Right cardiac atrium (tissue), 5 donors: ENCODE results near the gene EPC2. TPM values are rescaled to one million over a fixed set of nuclear protein-coding genes. Genes with fewer than 3 reads are reported as not detected.
"Not testable (repeated sequence)": the region's sequence is repeated elsewhere in the genome, so short reads cannot be mapped to it uniquely, and the experiment has no call there.

Experiments used
- ATAC-seq, 2 donors: fragments of 200-7000 bp; cut with Tn5 transposase; one replicate each; pipeline versions ENCODE4 v1.8.0 to v1.9.1; 2020; ENCODE audit warnings: moderate library complexity in 2 of 2, mild to moderate bottlenecking in 1 of 2
- DNase-seq, 3 donors: peaks; one replicate each; pipeline ENCODE4 v3.0.0-alpha.2; 2020
- H3K27ac ChIP-seq: one replicate; pipeline ENCODE4 v1.5.1; 2013; ENCODE audit warnings: mild to moderate bottlenecking, low read length, control low read depth, moderate library complexity
- H3K27me3 ChIP-seq: one replicate; pipeline ENCODE4 v1.6.1; 2013; ENCODE audit not compliant: control insufficient read depth, insufficient read depth
- H3K4me1 ChIP-seq: one replicate; pipeline ENCODE4 v1.6.1; 2013; ENCODE audit warnings: low read length; ENCODE audit not compliant: control insufficient read depth, insufficient read depth
- H3K4me3 ChIP-seq: one replicate; pipeline ENCODE4 v1.5.1; 2013; ENCODE audit warnings: low read length, control low read depth
- H3K9me3 ChIP-seq: one replicate; pipeline ENCODE4 v1.6.1; 2013; ENCODE audit warnings: low read length; ENCODE audit not compliant: control insufficient read depth
- WGBS: extraction: QIAGEN DNeasy Blood & Tissue Kit; methylation state at CpG from one replicate; pipeline ENCODE4 v1.1.7; 2013; 5-methylcytosine and 5-hydroxymethylcytosine counted together
- intact Hi-C, 4 donors: fragments of 100-400 bp; cut with DNase I; formaldehyde crosslinking; loops; one replicate each; pipeline versions ENCODE4 v1.11.0 to v1.14.0; 2022 to 2023
- polyA plus RNA-seq: library from polyadenylated mRNA; stranded (reverse); fragments of 200-250 nt; gene quantifications from one replicate; pipeline ENCODE4 v1.2.3, GENCODE V29; 2013
- total RNA-seq, 4 donors: library from RNA; stranded (reverse); fragmentation: NEBNext Ultra II Directional; extraction: Animal tissue kit (Norgen Biotek cat#: 25700); gene quantifications; one replicate each; pipeline ENCODE4 v1.2.1, GENCODE V29; 2021
- donor health status: healthy with polysubstance abuse.
- donor health status: DM: no; HTN: yes; CAD: no.
- donor health status: DM: no; HTN: no; CAD: no.
- donor health status: DM: no; HTN: yes; CAD: no; lungs with severe emphysema.
- donor health status: DM: yes; HTN: yes; CAD: no.

EPC2 gene
- total and polyA plus RNA-seq, 5 donors: 9.9 to 27.8 (median 25.9) TPM

DNA sequence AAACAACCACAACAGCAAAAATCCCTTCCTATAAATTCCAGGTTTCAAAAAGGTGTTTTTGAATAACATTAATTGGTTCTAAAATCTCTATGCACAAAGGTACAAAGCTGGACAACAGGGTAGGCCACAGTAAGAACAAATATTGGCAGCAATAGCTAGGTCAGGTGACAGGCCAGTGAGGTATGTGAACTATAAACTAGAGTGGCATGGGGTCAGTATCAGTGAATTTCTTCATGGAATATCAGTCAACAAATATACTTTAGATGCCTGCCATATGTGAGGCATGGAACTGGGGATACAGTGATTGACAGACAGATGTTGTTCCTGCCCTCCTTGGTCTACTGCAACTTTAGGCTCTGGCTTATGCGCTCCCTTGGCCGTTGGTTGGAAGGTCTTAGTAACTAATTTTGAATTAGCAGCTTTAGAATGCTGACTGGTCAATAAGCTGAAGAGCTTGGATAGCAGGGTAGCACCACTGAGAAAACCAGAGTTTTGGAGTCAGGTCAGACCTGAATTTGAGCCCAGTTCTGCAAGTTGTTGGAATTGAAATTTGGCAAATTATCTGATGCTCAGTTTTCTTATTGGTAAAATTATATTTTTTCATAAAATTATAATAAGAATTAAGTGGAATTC lies 2.3 kb upstream of the EPC2 start:
- ATAC-seq (no peak), DNase-seq (no peak)
- intact Hi-C loops: loop anchor here in 2 of 4 donors (10.0 kb wide), 2 partner anchors 133 to 353 kb away; no protein-coding TSS in a partner anchor
- Histone ChIP-seq H3K27me3 (no peaks in the 10 kb centered on the region), H3K9me3 (no peaks in the 10 kb centered on the region), H3K27ac (no peak overlapping the region), H3K4me3 (no peak overlapping the region), H3K4me1 (no peaks in the 10 kb centered on the region)
- 82% methylated on average over 2 of the region's 2 CpGs for WGBS

DNA sequence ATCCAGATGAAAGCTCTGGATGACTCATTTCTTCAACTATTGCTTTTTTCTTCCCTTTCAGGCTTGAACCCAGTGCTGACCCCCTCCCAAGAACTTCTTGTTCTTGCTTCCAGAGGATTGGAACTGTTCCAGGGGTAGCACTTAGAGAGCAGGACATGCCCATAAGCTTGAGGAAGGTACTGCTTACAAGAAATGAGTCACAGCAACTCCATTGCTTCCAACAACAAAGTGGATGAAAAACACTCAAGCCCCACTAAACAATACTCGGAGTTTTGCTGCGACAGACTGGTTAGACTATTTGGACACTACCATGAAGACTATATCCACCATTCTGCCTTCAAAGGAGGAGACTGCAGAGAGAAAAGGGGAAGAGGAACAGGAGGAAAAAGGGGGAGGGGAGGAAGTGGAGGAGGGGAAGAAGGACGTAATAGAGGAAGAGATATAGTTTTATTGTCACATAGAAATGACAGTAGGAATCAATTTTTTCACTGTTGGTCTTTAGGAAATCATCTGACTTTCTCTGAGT lies 1.6 kb upstream of the EPC2 start:
- DNase-seq (no peak), ATAC-seq (no peak)
- Histone ChIP-seq H3K4me1 (no peaks in the 10 kb centered on the region), H3K4me3 (no peak overlapping the region), H3K27me3 (no peaks in the 10 kb centered on the region), H3K27ac (no peak overlapping the region), H3K9me3 (no peaks in the 10 kb centered on the region)
- intact Hi-C loops: loop anchor here in 2 of 4 donors (10.0 kb wide), 2 partner anchors 132 to 352 kb away; no protein-coding TSS in a partner anchor
- WGBS: 53% methylated on average over 3 of the region's 3 CpGs

DNA sequence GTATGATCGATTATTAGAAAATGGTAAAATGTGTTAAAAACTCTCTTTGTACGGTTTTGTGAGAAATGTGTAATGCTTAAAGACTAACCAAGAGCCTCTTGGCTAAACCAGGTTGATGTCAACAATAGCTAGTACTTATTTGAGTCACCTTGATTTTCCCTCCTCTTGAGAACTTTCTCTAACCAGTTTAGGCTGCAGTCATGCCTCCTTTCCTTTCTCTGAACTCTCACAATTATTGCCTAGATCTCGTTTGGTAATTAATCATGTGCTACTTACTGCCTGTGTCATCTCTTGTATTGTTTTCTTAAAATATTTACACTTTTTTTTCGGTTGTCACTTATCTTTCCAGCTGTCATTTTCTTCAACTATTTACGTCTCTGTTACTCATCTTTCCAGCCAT lies 1.1 kb upstream of the EPC2 start:
- Histone ChIP-seq H3K4me3 (no peak overlapping the region), H3K4me1 (no peaks in the 10 kb centered on the region), H3K27me3 (no peaks in the 10 kb centered on the region), H3K27ac (no peak overlapping the region), H3K9me3 (no peaks in the 10 kb centered on the region)
- ATAC-seq (no peak), DNase-seq (no peak)
- 30% methylated on average over 5 of the region's 5 CpGs for WGBS
- intact Hi-C loops: loop anchor here in 2 of 4 donors (10.0 kb wide), 2 partner anchors 131 to 351 kb away; no protein-coding TSS in a partner anchor

DNA sequence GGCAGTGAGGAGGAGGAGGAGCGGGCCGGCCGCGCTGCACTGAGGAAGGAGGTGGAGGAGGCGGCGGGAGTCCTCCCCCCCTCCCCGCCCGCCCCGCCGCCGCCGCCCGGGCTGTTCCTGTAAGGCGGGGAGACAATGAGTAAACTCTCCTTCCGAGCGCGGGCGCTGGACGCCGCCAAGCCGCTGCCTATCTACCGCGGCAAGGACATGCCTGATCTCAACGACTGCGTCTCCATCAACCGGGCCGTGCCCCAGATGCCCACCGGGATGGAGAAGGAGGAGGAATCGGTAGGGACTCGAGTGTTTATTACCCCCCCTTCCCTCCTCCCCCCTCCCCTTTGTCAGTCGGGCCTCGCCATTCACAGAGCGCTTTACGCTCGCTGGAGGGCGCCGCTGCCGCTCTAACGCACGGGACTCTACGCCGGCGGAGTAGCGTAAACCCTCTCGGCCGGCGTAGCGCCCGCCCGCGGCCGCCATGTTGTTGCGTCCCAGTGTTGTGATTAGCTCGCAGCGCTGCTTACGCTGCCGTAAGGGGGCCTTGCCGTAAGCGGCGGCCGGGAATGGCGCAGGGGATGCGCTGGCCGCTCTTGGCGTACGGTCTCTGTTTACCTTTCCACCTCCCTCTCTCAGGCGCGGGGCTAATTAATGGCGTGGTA lies 460 bp downstream of the EPC2 start:
- no peaks in the 10 kb centered on the region for H3K4me1 ChIP-seq

DNA sequence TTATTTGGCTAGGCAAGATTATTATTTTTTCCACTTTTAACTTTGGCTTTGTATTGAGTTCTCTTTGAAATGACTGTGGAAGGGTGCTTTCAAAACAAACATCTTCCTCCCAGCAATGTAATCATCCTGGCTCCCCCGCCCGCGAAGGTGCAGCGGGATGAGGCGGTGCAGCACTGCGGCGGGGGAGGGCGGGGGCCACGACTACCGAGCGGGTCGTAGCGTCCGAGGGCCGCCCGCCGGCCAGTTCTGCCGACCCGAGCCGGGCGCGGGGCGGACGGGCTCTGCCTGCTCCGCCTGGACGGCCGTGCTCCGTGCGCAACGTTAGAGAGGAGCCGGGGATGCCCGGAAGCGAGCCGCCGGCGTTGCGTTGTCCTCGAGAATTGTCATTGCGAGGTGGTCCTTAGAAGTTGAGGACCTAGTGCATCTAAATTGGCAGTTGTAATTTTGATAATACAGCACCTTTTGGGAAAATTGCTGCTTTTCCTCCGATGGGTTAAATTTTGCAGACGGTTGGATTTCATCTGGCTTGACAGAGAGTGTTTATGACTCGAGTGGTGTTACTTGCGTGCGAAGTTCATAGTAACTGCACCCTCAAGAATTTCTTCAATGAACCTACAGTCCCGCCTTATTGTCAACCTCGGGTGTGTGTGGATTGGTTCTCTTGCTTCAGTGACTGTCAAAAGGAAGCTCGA lies 1.1 kb downstream of the EPC2 start:
- Histone ChIP-seq H3K9me3 (no peaks in the 10 kb centered on the region), H3K27me3 (no peaks in the 10 kb centered on the region), H3K4me3 (peak overlapping the region; percentile 92), H3K27ac (peak overlapping the region; percentile 78), H3K4me1 (no peaks in the 10 kb centered on the region)
- DNase-seq (peak; percentile 45 to 78 (median 76)), ATAC-seq (peak; percentile 17 to 37)
- intact Hi-C loops: loop anchor here in 2 of 4 donors (10.0 kb wide), 2 partner anchors 129 to 349 kb away; no protein-coding TSS in a partner anchor
- WGBS: under 1% methylated on average over 47 of the region's 47 CpGs

More for the DNA sequence above, 460 bp downstream of the EPC2 start:
- intact Hi-C loops: loop anchor here in 2 of 4 donors (10.0 kb wide), 2 partner anchors 130 to 350 kb away; no protein-coding TSS in a partner anchor
- under 1% methylated on average over 65 of the region's 69 CpGs for WGBS
- H3K9me3 ChIP-seq: no peaks in the 10 kb centered on the region
- peak overlapping the region; percentile 92 for H3K4me3 ChIP-seq
- DNase-seq (peak; percentile 94 to 98 (median 97)), ATAC-seq (peak; percentile 92)
- peak overlapping the region; percentile 98 for H3K27ac ChIP-seq
- no peaks in the 10 kb centered on the region for H3K27me3 ChIP-seq

DNA sequence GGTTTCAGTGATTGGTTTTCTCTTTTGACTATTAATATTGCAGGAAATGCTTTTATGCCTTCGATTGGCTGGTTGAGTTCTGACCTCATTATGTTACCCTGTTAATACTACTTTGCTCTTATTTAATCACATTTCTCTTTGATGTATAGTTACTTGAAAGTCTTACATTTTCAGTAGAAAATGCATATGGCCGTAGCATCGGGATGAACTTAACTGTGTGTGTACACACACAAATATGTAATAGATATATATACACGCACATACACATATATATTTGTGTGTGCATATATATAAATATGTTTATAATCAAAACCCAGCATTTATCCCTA lies 1.6 kb downstream of the EPC2 start:
- 26% methylated on average over 4 of the region's 4 CpGs for WGBS
- intact Hi-C loops: loop anchor here in 2 of 4 donors (10.0 kb wide), 2 partner anchors 129 to 349 kb away; no protein-coding TSS in a partner anchor
- H3K4me1 ChIP-seq: no peaks in the 10 kb centered on the region

DNA sequence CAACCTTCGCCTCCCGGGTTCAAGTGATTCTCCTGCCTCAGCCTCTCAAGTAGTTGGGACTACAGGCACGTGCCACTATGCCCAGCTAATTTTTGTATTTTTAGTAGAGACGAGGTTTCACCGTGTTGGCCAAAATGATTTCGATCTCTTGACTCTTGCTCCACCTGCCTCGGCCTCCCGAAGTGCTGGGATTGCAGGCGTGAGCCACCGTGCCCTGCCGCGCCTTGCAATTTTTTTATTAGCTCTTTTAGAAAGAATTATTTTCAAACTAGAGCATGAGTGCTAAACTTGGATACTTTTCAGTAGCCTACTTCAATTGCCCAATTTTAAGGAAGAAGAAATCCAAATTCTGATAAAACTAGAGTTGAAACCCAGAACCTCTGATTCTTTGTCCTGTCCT lies 3.2 kb downstream of the EPC2 start:
- not testable (repeated sequence) for ATAC-seq, H3K4me1 ChIP-seq, H3K27me3 ChIP-seq, H3K27ac ChIP-seq, H3K9me3 ChIP-seq, H3K4me3 ChIP-seq
- DNase-seq: peak in 1 of 3 donors; percentile 55
- 89% methylated on average over 12 of the region's 12 CpGs for WGBS
- intact Hi-C loops: loop anchor here in 2 of 4 donors (10.0 kb wide), 2 partner anchors 127 to 347 kb away; no protein-coding TSS in a partner anchor

More for the DNA sequence above, 1.6 kb downstream of the EPC2 start:
- H3K9me3 ChIP-seq: no peaks in the 10 kb centered on the region
- no peak for DNase-seq
- no peaks in the 10 kb centered on the region for H3K27me3 ChIP-seq
- H3K4me3 ChIP-seq: peak overlapping the region; percentile 92
- no peak for ATAC-seq
- H3K27ac ChIP-seq: peak overlapping the region; percentile 78

DNA sequence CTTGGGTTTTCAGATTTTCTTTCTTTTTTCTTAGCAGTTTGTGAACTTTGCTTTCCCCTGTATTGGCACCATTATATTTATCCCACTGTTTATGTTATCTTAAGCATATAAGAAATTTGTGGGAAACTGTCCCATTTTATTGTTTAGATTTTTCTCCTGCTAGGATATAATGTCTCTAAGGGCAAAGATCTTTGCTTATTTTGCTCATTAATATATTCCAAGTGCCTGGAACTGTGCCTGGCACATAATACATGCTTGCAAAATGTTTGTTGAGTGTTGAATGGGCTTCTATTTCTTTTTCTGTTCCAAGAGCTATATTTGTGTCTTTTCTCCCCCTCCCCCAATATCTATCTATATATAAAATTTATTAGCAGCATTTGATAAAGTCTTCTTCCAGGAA lies 5.4 kb downstream of the EPC2 start:
- no peak overlapping the region for H3K4me3 ChIP-seq
- intact Hi-C loops: loop anchor here in 2 of 4 donors (10.0 kb wide), 2 partner anchors 125 to 345 kb away; no protein-coding TSS in a partner anchor
- no peaks in the 10 kb centered on the region for H3K27me3 ChIP-seq
- H3K9me3 ChIP-seq: no peaks in the 10 kb centered on the region
- ATAC-seq (no peak), DNase-seq (no peak)
- H3K4me1 ChIP-seq: peaks cover 5% of the 10 kb centered on the region
- H3K27ac ChIP-seq: no peak overlapping the region

DNA sequence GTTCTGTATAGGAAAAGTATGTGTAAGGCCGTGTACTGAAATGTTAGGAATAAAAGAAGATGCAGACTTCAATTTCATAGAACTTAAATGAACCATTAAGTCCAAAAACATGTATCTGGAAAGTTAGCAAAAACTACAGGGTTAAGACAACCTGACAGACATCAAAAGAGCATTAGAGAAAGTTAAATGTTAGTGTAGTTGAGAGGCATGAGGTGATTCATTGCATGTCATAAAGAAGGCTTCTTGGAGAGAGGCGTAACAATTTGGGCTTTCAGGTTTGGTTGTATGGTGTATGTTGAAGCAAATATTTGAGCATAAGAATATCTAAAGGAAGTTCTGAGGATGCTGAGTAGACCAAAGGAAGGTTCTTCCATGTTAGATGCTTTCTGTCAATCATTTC lies 6.3 kb downstream of the EPC2 start:
- Histone ChIP-seq H3K27ac (no peak overlapping the region), H3K4me3 (no peak overlapping the region), H3K4me1 (peaks cover 5% of the 10 kb centered on the region), H3K27me3 (no peaks in the 10 kb centered on the region), H3K9me3 (no peaks in the 10 kb centered on the region)
- intact Hi-C loops: no loop called here
- no peak for ATAC-seq
- no peak for DNase-seq
- 80% methylated on average over 2 of the region's 2 CpGs for WGBS

DNA sequence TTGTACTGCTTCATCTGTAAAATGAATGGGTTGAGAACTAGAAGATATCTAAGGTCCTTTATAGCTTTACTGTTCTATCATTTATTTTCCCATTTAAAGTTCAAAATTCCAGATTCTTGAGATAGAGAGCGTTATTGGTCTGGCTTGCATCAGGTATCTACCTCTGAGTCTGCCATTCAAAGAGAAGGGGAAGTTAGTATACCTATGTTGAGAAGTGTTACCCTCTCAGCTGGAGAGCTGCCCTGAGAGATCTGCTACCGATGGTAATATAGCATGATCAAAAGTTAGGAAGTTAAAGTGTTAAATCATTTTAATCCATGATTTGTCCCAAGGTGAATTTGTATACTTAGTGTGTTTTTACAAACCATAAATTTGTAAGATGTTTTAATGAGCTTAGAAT lies 7.4 kb downstream of the EPC2 start:
- ATAC-seq: no peak
- DNase-seq: no peak
- Histone ChIP-seq H3K27ac (no peak overlapping the region), H3K4me1 (peaks cover 5% of the 10 kb centered on the region), H3K9me3 (no peaks in the 10 kb centered on the region), H3K4me3 (no peak overlapping the region), H3K27me3 (no peaks in the 10 kb centered on the region)
- WGBS: 66% methylated on average over 2 of the region's 2 CpGs
- intact Hi-C loops: no loop called here
